Muscle layer of colon (tissue), 2 donors: ENCODE results near the gene POGZ.
A peak's percentile ranks its signal among the peaks of the same experiment; 100 is the strongest.
"Not testable (repeated sequence)": the region's sequence is repeated elsewhere in the genome, so short reads cannot be mapped to it uniquely, and the experiment has no call there.

Experiments used
- H3K27ac ChIP-seq: one replicate; pipeline ENCODE4 v1.7.0; 2013; ENCODE audit warnings: low read depth, mild to moderate bottlenecking, low read length, moderate library complexity
- H3K27me3 ChIP-seq, 2 donors: one replicate each; pipeline ENCODE4 v1.7.0; 2013; ENCODE audit warnings: low read length in 2 of 2, mild to moderate bottlenecking in 2 of 2; ENCODE audit not compliant: insufficient read depth in 2 of 2, control insufficient read depth in 1 of 2
- H3K36me3 ChIP-seq: one replicate; pipeline ENCODE4 v1.7.0; 2013; ENCODE audit warnings: mild to moderate bottlenecking, low read length; ENCODE audit not compliant: insufficient read depth
- H3K4me1 ChIP-seq: one replicate; pipeline ENCODE4 v1.7.0; 2013; ENCODE audit warnings: mild to moderate bottlenecking, low read length; ENCODE audit not compliant: insufficient read depth
- H3K4me3 ChIP-seq, 2 donors: one replicate each; pipeline ENCODE4 v1.7.0; 2013; ENCODE audit warnings: low read length in 2 of 2, low read depth in 1 of 2, mild to moderate bottlenecking in 1 of 2, moderate library complexity in 1 of 2
- H3K9ac ChIP-seq: one replicate; pipeline ENCODE4 v1.7.0; 2013; ENCODE audit warnings: low read length
- H3K9me3 ChIP-seq: one replicate; pipeline ENCODE4 v1.7.0; 2013; ENCODE audit warnings: mild to moderate bottlenecking, low read length
- donor health status: abdominal sarcoma.
- donor health status: Adenocarcinoma of cecum.

POGZ gene

DNA sequence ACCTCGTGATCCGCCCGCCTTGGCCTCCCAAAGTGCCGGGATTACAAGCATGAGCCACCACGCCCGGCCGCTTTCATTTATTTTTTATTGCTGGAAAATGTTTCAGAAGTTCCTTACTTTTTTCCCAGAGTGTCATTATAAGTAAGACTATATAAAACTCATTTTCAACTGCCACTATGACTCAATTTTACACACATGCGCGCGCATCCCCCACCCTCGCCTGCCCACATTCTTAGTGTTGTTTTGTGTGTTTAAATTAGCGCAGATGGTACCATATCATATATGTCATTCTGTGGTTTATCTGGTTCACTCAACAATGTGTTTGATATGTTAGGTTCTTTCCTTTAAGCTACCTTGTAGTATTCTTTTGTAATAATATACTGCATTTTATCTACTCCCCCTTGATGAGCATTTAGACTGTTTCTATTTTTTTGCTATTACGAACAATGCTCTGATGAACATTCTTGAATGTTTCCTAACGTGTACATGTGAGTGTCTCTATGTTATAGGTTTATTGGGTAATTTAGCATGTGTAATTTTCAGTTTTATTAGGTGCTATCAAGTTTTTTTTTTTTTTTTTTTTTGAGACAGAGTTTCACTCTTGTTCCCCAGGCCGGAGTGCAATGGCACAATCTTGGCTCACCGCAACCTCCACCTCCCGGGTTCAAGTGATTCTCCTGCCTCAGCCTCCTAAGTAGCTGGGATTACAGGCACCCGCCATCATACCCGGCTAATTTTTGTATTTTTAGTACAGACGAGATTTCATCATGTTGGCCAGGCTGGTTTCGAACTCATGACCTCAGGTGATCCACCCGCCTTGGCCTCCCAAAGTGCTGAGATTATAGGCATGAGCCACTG lies 68.8 kb downstream of the POGZ start:
- not testable (repeated sequence) for H3K36me3 ChIP-seq, H3K9ac ChIP-seq, H3K4me3 ChIP-seq, H3K27me3 ChIP-seq, H3K4me1 ChIP-seq, H3K9me3 ChIP-seq, H3K27ac ChIP-seq

- Histone ChIP-seq H3K9ac (no peak overlapping the region), H3K27ac (no peak overlapping the region), H3K9me3 (no peaks in the 10 kb centered on the region), H3K4me3 (no peak overlapping the region), H3K36me3 (no peaks in the 10 kb centered on the region), H3K27me3 (no peaks in the 10 kb centered on the region), H3K4me1 (no peaks in the 10 kb centered on the region)
These were observed 73.3 kb downstream of the POGZ start for GRCh38 chr1:151386002-151386401.

GRCh38 chr1:151384584-151384983 lies 74.7 kb downstream of the POGZ start:
- Histone ChIP-seq H3K4me3 (no peak overlapping the region), H3K4me1 (no peaks in the 10 kb centered on the region), H3K9me3 (no peaks in the 10 kb centered on the region), H3K36me3 (no peaks in the 10 kb centered on the region), H3K27me3 (no peaks in the 10 kb centered on the region), H3K9ac (no peak overlapping the region), H3K27ac (no peak overlapping the region)

- H3K27me3 ChIP-seq, result no peaks in the 10 kb centered on the region
- no peak overlapping the region for H3K4me3 ChIP-seq
- no peak overlapping the region for H3K9ac ChIP-seq
- no peaks in the 10 kb centered on the region for H3K9me3 ChIP-seq
- H3K27ac ChIP-seq, result no peak overlapping the region
- no peaks in the 10 kb centered on the region for H3K4me1 ChIP-seq
- no peaks in the 10 kb centered on the region for H3K36me3 ChIP-seq
These were observed 82.0 kb downstream of the POGZ start for GRCh38 chr1:151377150-151377884.

DNA sequence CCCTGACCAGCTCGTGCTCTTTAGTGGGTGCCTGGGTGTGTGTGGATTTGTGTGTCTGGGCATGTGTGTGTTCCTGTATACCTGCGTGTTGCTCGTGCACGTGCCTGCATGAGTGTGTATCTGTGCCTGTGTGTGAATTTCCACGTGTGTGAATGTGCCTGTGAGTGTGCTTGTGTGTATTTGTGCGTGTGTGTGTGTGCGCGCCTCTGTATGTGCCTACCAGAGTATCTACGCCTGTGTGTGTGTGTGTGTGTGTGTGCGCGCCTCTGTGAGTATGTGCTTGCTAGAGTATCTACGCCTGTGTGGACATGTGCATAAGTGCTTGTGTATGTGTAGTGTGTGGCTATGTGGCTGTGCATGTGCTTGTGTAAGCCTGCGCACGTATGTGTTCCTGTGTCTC lies 86.1 kb downstream of the POGZ start:
- H3K27ac ChIP-seq, result no peak overlapping the region
- peaks cover 26% of the 10 kb centered on the region for H3K4me1 ChIP-seq
- H3K4me3 ChIP-seq, result no peak overlapping the region
- H3K9me3 ChIP-seq, result no peaks in the 10 kb centered on the region
- H3K9ac ChIP-seq, result no peak overlapping the region
- peaks cover 16% of the 10 kb centered on the region for H3K36me3 ChIP-seq
- no peaks in the 10 kb centered on the region for H3K27me3 ChIP-seq

GRCh38 chr1:151372058-151372934 lies 87.0 kb downstream of the POGZ start, which contains the start of gene SELENBP1:
Gene SELENBP1 (minus strand): TSS chr1:151372705. CDS start chr1:151372641, 64 bp downstream.
- peaks cover 32% of the 10 kb centered on the region for H3K4me1 ChIP-seq
- H3K9me3 ChIP-seq, result no peaks in the 10 kb centered on the region
- H3K27me3 ChIP-seq, result no peaks in the 10 kb centered on the region
- H3K9ac ChIP-seq, result peak within 1 kb of the TSS; percentile 36
- H3K27ac ChIP-seq, result peak within 1 kb of the TSS; percentile 89
- peaks cover 23% of the 10 kb centered on the region for H3K36me3 ChIP-seq
- peak within 1 kb of the TSS; percentile 49 to 64 for H3K4me3 ChIP-seq

- peak overlapping the region; percentile 49 to 64 for H3K4me3 ChIP-seq
- H3K27ac ChIP-seq, result peak overlapping the region; percentile 89
- H3K36me3 ChIP-seq, result peaks cover 29% of the 10 kb centered on the region
- H3K9ac ChIP-seq, result peak overlapping the region; percentile 36
- H3K4me1 ChIP-seq, result peaks cover 32% of the 10 kb centered on the region
- no peaks in the 10 kb centered on the region for H3K9me3 ChIP-seq
- H3K27me3 ChIP-seq, result no peaks in the 10 kb centered on the region
These were observed 87.8 kb downstream of the POGZ start for GRCh38 chr1:151371370-151372057.

DNA sequence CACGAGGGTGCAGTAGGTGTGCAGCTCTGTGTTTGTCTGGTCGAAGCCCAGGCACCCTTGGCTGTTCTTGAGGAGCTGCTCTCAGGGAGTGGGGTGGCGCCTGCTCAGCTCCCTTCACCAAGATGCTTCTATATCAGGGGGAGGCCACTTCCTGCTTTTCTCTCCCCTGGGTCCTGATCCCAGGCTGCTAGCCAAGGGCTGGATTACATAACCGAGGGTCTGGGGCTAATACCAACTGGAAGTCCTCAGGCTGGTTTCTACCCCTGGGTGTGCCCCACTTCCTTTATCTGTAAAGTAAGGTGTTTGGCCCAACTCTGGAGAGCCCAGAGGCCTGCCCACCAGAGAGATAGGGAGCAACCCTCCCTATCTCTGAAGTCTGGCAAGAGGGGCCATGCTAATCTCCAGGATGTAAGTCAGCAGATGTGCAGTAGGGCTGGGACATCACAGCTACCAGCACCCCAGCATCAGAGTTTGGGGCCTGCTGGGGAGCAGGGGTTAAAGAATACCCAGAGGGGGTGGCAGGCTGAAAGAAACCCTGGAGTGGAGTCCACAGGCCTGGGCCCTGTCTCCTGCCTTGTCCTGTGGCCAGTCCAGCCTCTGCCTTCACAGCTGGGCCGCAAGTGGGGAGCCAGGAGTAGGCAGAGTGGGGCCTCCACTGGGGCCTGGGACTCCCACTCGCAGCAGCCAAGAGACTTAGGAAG lies 88.9 kb downstream of the POGZ start:
- peaks cover 40% of the 10 kb centered on the region for H3K36me3 ChIP-seq
- H3K9ac ChIP-seq, result no peak overlapping the region
- peaks cover 32% of the 10 kb centered on the region for H3K4me1 ChIP-seq
- H3K27me3 ChIP-seq, result no peaks in the 10 kb centered on the region
- peak overlapping the region in 1 of 2 donors; percentile 64 for H3K4me3 ChIP-seq
- H3K9me3 ChIP-seq, result no peaks in the 10 kb centered on the region
- peak overlapping the region; percentile 6 for H3K27ac ChIP-seq

DNA sequence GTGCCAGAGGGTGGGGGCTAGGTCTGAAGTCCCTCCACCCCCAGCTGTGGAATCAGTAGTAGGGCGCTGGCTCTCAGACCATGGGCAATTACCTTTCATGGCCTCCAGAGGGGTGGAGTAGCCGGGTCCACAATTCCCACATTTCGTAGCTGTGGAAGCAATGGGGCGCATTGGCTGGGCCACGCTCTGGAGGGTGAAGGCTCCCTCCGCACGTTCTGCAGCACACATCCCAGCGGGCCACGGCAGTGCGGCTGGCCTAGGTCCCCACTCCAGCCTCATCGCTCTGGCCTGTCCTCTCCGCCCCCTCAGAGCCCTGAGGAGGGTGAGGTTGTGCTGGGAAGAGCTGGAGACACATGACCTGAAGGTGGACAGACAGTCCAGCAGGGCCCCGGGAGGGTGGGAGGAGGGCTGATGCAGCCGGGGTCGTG lies 89.7 kb downstream of the POGZ start:
- Histone ChIP-seq H3K4me3 (no peak overlapping the region), H3K27me3 (no peaks in the 10 kb centered on the region), H3K36me3 (peaks cover 48% of the 10 kb centered on the region), H3K4me1 (peaks cover 32% of the 10 kb centered on the region), H3K9ac (no peak overlapping the region), H3K27ac (no peak overlapping the region), H3K9me3 (no peaks in the 10 kb centered on the region)

GRCh38 chr1:151369302-151369610 lies 90.0 kb downstream of the POGZ start:
- peaks cover 52% of the 10 kb centered on the region for H3K36me3 ChIP-seq
- H3K4me1 ChIP-seq, result peaks cover 32% of the 10 kb centered on the region
- H3K27me3 ChIP-seq, result no peaks in the 10 kb centered on the region
- no peak overlapping the region for H3K9ac ChIP-seq
- H3K9me3 ChIP-seq, result no peaks in the 10 kb centered on the region
- H3K27ac ChIP-seq, result no peak overlapping the region
- H3K4me3 ChIP-seq, result no peak overlapping the region
